IPS-20b (cell line): Measurements from ENCODE around the gene PTPA.
"Not testable (repeated sequence)": the region's sequence is repeated elsewhere in the genome, so short reads cannot be mapped to it uniquely, and the experiment has no call there.

Experiments
- H3K27ac ChIP-seq: one replicate; pipeline ENCODE4 v1.5.1; 2013; ENCODE audit warnings: low read length
- H3K27me3 ChIP-seq: 2 replicates; pipeline ENCODE4 v1.6.1; 2013; ENCODE audit warnings: mild to moderate bottlenecking, low read length, inconsistent platforms; ENCODE audit not compliant: insufficient read depth
- H3K36me3 ChIP-seq: 2 replicates; pipeline ENCODE4 v1.6.1; 2013; ENCODE audit warnings: low read depth, mild to moderate bottlenecking, inconsistent platforms, low read length, moderate library complexity; ENCODE audit not compliant: insufficient read depth
- H3K4me1 ChIP-seq: 2 replicates; pipeline ENCODE4 v1.6.1; 2013; ENCODE audit warnings: mild to moderate bottlenecking, control low read depth, inconsistent platforms, low read length, moderate library complexity; ENCODE audit not compliant: insufficient read depth
- H3K4me3 ChIP-seq: 2 replicates; pipeline ENCODE4 v1.5.1; 2013; ENCODE audit warnings: mild to moderate bottlenecking, low read length, inconsistent platforms
- H3K9ac ChIP-seq: 2 replicates; pipeline ENCODE4 v1.6.1; 2013; ENCODE audit warnings: low read depth, mild to moderate bottlenecking, inconsistent platforms, low read length, moderate library complexity
- H3K9me3 ChIP-seq: 2 replicates; pipeline ENCODE4 v1.6.1; 2013; ENCODE audit warnings: mild to moderate bottlenecking, low read depth, low read length, inconsistent platforms; ENCODE audit not compliant: insufficient read depth

PTPA gene

GRCh38 chr9:129103595-129103965, 7.6 kb upstream of the PTPA start:
- H3K4me3 ChIP-seq, result no peak overlapping the region
- H3K4me1 ChIP-seq, result no peaks in the 10 kb centered on the region
- no peak overlapping the region for H3K27ac ChIP-seq
- no peaks in the 10 kb centered on the region for H3K9me3 ChIP-seq
- H3K36me3 ChIP-seq, result no peaks in the 10 kb centered on the region
- H3K27me3 ChIP-seq, result peaks cover 17% of the 10 kb centered on the region
- no peak overlapping the region for H3K9ac ChIP-seq

GRCh38 chr9:129104051-129104450, 7.2 kb upstream of the PTPA start:
- Histone ChIP-seq H3K27ac (no peak overlapping the region), H3K36me3 (no peaks in the 10 kb centered on the region), H3K9me3 (no peaks in the 10 kb centered on the region), H3K9ac (no peak overlapping the region), H3K27me3 (peaks cover 22% of the 10 kb centered on the region), H3K4me1 (no peaks in the 10 kb centered on the region), H3K4me3 (no peak overlapping the region)

GRCh38 chr9:129105857-129106694, 5.1 kb upstream of the PTPA start:
- H3K4me1 ChIP-seq, result no peaks in the 10 kb centered on the region
- peaks cover 29% of the 10 kb centered on the region for H3K27me3 ChIP-seq
- H3K36me3 ChIP-seq, result no peaks in the 10 kb centered on the region
- no peak overlapping the region for H3K27ac ChIP-seq
- H3K9me3 ChIP-seq, result no peaks in the 10 kb centered on the region
- no peak overlapping the region for H3K4me3 ChIP-seq
- H3K9ac ChIP-seq, result no peak overlapping the region

GRCh38 chr9:129107651-129108050, 3.6 kb upstream of the PTPA start:
- no peak overlapping the region for H3K9ac ChIP-seq
- H3K27me3 ChIP-seq, result peaks cover 20% of the 10 kb centered on the region
- no peaks in the 10 kb centered on the region for H3K9me3 ChIP-seq
- H3K27ac ChIP-seq, result no peak overlapping the region
- no peaks in the 10 kb centered on the region for H3K36me3 ChIP-seq
- H3K4me1 ChIP-seq, result no peaks in the 10 kb centered on the region
- H3K4me3 ChIP-seq, result no peak overlapping the region

- Histone ChIP-seq H3K9me3 (no peaks in the 10 kb centered on the region), H3K4me3 (no peak overlapping the region), H3K36me3 (no peaks in the 10 kb centered on the region), H3K27me3 (peaks cover 20% of the 10 kb centered on the region), H3K27ac (no peak overlapping the region), H3K9ac (no peak overlapping the region), H3K4me1 (no peaks in the 10 kb centered on the region)
These were observed 3.0 kb upstream of the PTPA start for GRCh38 chr9:129108083-129108804.

- H3K27me3 ChIP-seq, result peaks cover 20% of the 10 kb centered on the region
- H3K9me3 ChIP-seq, result no peaks in the 10 kb centered on the region
- H3K4me1 ChIP-seq, result no peaks in the 10 kb centered on the region
- H3K27ac ChIP-seq, result no peak overlapping the region
- H3K4me3 ChIP-seq, result no peak overlapping the region
- H3K9ac ChIP-seq, result no peak overlapping the region
- no peaks in the 10 kb centered on the region for H3K36me3 ChIP-seq
These were observed 2.2 kb upstream of the PTPA start for GRCh38 chr9:129108805-129109536.

GRCh38 chr9:129109537-129109903, 1.7 kb upstream of the PTPA start:
- Histone ChIP-seq H3K9ac (no peak overlapping the region), H3K36me3 (no peaks in the 10 kb centered on the region), H3K9me3 (no peaks in the 10 kb centered on the region), H3K27ac (no peak overlapping the region), H3K27me3 (peaks cover 20% of the 10 kb centered on the region), H3K4me3 (no peak overlapping the region), H3K4me1 (no peaks in the 10 kb centered on the region)

GRCh38 chr9:129109952-129110739, 1.1 kb upstream of the PTPA start:
- Histone ChIP-seq H3K4me3 (peak overlapping the region; percentile 82), H3K4me1 (no peaks in the 10 kb centered on the region), H3K36me3 (no peaks in the 10 kb centered on the region), H3K9me3 (no peaks in the 10 kb centered on the region), H3K27ac (no peak overlapping the region), H3K9ac (peak overlapping the region; percentile 51; the same call in 1 of the 2 replicates), H3K27me3 (peaks cover 20% of the 10 kb centered on the region)

- Histone ChIP-seq H3K27ac (peak overlapping the region; percentile 98), H3K4me1 (no peaks in the 10 kb centered on the region), H3K4me3 (peak overlapping the region; percentile 82)
These were observed 425 bp downstream of the PTPA start for GRCh38 chr9:129111528-129112151.

GRCh38 chr9:129112526-129112925, 1.3 kb downstream of the PTPA start:
- H3K4me1 ChIP-seq, H3K36me3 ChIP-seq, H3K27ac ChIP-seq, H3K9me3 ChIP-seq: not testable (repeated sequence)
- H3K4me3 ChIP-seq, result peak overlapping the region; percentile 82
- peaks cover 20% of the 10 kb centered on the region for H3K27me3 ChIP-seq
- H3K9ac ChIP-seq, result peak overlapping the region; percentile 75; the same call in 1 of the 2 replicates

More at GRCh38 chr9:129111528-129112151, 425 bp downstream of the PTPA start:
- no peaks in the 10 kb centered on the region for H3K9me3 ChIP-seq
- H3K27me3 ChIP-seq, result peaks cover 20% of the 10 kb centered on the region
- H3K36me3 ChIP-seq, result no peaks in the 10 kb centered on the region
- peak overlapping the region; percentile 75 for H3K9ac ChIP-seq
